Activated CD4-positive, alpha-beta T cell treated with anti-CD3 and anti-CD28 coated beads, Interleukin-2, amount 10 ng/mL, durations not matched to agents 24 days and 14 days (primary cell): Measurements from ENCODE around the gene PRODH. TPM values are rescaled to one million over a fixed set of nuclear protein-coding genes. Genes with fewer than 3 reads are reported as not detected.
"Not testable (repeated sequence)": the region's sequence is repeated elsewhere in the genome, so short reads cannot be mapped to it uniquely, and the experiment has no call there.

ENCODE experiments used
- DNase-seq: peaks from one replicate; pipeline ENCODE4 v3.0.0; 2022
- H3K27ac Mint-ChIP-seq: one replicate; pipeline ENCODE4 v1.8.0; 2022; ENCODE audit warnings: mild to moderate bottlenecking, mixed read lengths
- H3K27me3 Mint-ChIP-seq: one replicate; pipeline ENCODE4 v1.8.0; 2022; ENCODE audit warnings: mixed read lengths
- H3K36me3 Mint-ChIP-seq: one replicate; pipeline ENCODE4 v1.8.0; 2022; ENCODE audit warnings: low read depth, mild to moderate bottlenecking, mixed read lengths
- H3K4me1 Mint-ChIP-seq: one replicate; pipeline ENCODE4 v1.8.0; 2021; ENCODE audit warnings: mixed read lengths
- H3K4me3 Mint-ChIP-seq: one replicate; pipeline ENCODE4 v1.8.0; 2022; ENCODE audit warnings: mild to moderate bottlenecking, moderate library complexity, mixed read lengths
- H3K9me3 Mint-ChIP-seq: one replicate; pipeline ENCODE4 v1.8.0; 2021; ENCODE audit warnings: mixed read lengths
- intact Hi-C: fragments of 100-400 bp; cut with micrococcal nuclease; formaldehyde crosslinking; loops from one replicate; pipeline ENCODE4 v1.15.1; 2023
- total RNA-seq: library from RNA; stranded (reverse); gene quantifications from 2 replicates; pipeline ENCODE4 v1.2.3, GENCODE V29; 2022

The PRODH gene
- total RNA-seq, 1 donor from 2014 or later, result 0.98 TPM

- H3K27ac Mint-ChIP-seq, H3K36me3 Mint-ChIP-seq, H3K4me3 Mint-ChIP-seq, H3K9me3 Mint-ChIP-seq, H3K4me1 Mint-ChIP-seq, H3K27me3 Mint-ChIP-seq, intact Hi-C loops: not testable (repeated sequence)
- DNase-seq, result peak; percentile 1
Observed at GRCh38 chr22:18917818-18918217, 18.3 kb downstream of the PRODH start.

DNA sequence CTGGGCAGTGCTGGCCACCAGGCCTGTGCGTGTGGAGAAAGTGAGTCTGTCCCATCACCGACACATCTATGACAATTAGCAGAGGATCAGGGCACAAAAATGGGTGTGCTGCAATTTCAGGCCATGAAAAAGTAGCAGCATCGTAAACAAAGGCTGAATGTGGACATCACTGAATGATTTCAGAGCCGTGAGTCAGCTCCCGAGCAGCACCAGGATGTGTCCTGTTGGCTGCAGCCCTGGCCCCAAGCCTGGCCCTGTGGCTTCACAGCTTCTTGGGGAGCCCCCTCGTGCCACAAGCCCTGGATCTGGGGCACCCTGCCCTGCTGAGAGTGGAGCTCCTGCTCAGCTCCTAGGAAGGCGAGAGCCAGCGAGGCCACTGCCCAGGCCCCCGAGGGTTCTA, 20.5 kb downstream of the PRODH start:
- intact Hi-C loops, H3K36me3 Mint-ChIP-seq, H3K9me3 Mint-ChIP-seq, H3K4me1 Mint-ChIP-seq, DNase-seq, H3K27ac Mint-ChIP-seq, H3K4me3 Mint-ChIP-seq, H3K27me3 Mint-ChIP-seq: not testable (repeated sequence)

DNA sequence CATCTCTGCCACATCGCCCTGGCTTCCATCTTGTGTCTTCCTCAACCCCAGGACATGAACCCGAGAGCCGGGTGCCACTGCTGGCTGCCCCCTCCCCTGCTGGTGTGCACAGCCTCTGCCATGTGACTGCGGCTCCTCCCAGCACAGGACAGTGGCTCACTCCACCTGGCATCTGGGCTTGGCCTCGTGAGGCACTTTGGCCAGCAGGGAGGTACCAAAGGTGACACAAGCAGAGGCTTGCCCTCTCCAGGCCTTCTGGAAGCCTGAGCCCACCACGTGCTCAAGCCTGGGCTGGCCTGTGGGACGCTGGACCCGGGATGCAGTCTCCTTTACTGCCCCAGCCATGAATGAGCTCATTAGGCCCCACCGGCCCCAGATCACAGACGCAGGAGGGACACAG, 21.5 kb downstream of the PRODH start:
- H3K27ac Mint-ChIP-seq, H3K4me3 Mint-ChIP-seq, intact Hi-C loops, H3K9me3 Mint-ChIP-seq, H3K27me3 Mint-ChIP-seq, H3K36me3 Mint-ChIP-seq, H3K4me1 Mint-ChIP-seq, DNase-seq: not testable (repeated sequence)

- H3K9me3 Mint-ChIP-seq, H3K4me1 Mint-ChIP-seq, intact Hi-C loops, H3K36me3 Mint-ChIP-seq, H3K27me3 Mint-ChIP-seq, DNase-seq, H3K27ac Mint-ChIP-seq, H3K4me3 Mint-ChIP-seq: not testable (repeated sequence)
Observed at GRCh38 chr22:18912264-18912946, 23.7 kb downstream of the PRODH start.

DNA sequence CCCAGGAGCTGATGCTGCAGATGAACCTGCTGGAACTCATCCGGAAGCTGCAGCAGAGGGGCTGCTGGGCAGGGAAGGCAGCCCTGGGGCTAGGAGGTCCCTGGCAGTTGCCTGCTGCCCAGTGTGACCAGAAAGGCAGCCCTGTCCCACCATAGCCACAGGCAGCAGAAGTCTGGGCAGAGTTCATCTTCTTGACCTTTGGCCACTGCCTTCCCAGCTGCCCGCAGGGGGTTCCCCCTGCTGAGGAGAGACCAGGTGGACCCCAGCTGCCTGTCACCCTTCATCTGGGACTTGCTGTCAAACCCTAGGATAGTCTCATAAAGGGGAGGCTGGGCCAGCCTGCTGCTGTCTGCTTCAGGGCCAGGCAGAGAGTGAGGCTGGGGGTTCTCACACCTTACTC, 24.6 kb downstream of the PRODH start:
- H3K4me3 Mint-ChIP-seq, H3K27me3 Mint-ChIP-seq, H3K4me1 Mint-ChIP-seq, intact Hi-C loops, H3K27ac Mint-ChIP-seq, DNase-seq, H3K9me3 Mint-ChIP-seq, H3K36me3 Mint-ChIP-seq: not testable (repeated sequence)

DNA sequence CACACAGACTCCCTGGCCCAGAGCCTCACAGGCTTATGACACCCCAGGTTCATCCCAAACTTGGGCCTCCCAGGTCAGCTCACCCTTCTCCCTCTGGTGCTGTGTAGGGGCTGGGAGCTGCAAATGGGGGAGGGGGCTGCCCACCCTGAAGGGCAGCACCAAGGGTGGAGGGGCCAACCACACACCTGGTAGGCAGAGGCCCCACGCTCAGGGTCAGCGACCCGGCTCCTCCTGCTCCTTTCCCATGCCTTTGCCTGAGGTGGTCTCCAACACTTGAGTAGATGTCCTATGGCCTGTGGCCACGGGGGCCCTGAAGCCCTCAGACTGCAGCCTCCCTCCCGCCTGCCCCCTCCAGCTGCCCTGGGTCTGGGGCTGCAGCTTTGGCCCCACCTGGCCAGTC, 26.5 kb downstream of the PRODH start:
- H3K27ac Mint-ChIP-seq, result no peak overlapping the region
- intact Hi-C loops, result no loop called here
- H3K9me3 Mint-ChIP-seq, result no peaks in the 10 kb centered on the region
- H3K4me3 Mint-ChIP-seq, result no peak overlapping the region
- no peaks in the 10 kb centered on the region for H3K27me3 Mint-ChIP-seq
- no peaks in the 10 kb centered on the region for H3K4me1 Mint-ChIP-seq
- DNase-seq, result no peak
- H3K36me3 Mint-ChIP-seq, result no peaks in the 10 kb centered on the region

DNA sequence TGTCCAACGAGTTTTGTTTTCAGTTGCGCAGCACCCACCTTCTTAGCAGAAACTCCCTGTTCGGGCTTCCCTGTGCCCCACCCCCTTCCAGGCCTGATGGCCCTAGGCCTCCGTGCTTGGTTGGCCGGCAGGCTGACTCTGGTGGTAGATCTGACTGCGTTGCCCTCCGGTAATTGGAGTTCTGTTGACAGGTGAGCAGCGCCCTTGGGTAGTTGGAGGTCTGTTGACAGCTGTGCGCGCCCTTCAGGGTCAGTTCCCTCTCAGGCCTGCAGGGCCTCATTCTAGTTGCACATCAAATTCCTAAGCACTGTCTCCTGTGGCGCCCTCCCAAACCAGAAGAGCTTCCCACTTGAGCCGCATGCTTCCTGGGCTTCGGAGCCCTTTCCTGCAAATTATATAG, 29.2 kb downstream of the PRODH start:
- H3K4me3 Mint-ChIP-seq, result no peak overlapping the region
- no peaks in the 10 kb centered on the region for H3K9me3 Mint-ChIP-seq
- no peak overlapping the region for H3K27ac Mint-ChIP-seq
- intact Hi-C loops, result no loop called here
- no peaks in the 10 kb centered on the region for H3K4me1 Mint-ChIP-seq
- no peaks in the 10 kb centered on the region for H3K27me3 Mint-ChIP-seq
- H3K36me3 Mint-ChIP-seq, result no peaks in the 10 kb centered on the region
- no peak for DNase-seq

DNA sequence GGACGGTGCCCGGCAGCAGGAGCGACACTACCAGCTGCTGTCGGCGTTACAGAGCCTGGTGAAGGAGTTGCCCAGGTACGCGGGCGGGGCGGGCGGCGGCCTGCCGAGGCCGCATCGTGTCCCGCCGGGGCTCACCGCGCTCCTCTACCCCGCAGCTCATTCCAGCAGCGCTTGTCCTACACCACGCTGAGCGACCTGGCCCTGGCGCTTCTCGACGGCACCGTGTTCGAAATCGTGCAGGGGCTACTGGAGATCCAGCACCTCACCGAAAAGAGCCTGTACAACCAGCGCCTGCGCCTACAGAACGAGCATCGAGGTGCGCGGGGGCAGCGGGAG, 29.7 kb downstream of the PRODH start:
- H3K9me3 Mint-ChIP-seq, H3K27me3 Mint-ChIP-seq, H3K27ac Mint-ChIP-seq, DNase-seq, H3K4me1 Mint-ChIP-seq, H3K4me3 Mint-ChIP-seq, H3K36me3 Mint-ChIP-seq, intact Hi-C loops: not testable (repeated sequence)

DNA sequence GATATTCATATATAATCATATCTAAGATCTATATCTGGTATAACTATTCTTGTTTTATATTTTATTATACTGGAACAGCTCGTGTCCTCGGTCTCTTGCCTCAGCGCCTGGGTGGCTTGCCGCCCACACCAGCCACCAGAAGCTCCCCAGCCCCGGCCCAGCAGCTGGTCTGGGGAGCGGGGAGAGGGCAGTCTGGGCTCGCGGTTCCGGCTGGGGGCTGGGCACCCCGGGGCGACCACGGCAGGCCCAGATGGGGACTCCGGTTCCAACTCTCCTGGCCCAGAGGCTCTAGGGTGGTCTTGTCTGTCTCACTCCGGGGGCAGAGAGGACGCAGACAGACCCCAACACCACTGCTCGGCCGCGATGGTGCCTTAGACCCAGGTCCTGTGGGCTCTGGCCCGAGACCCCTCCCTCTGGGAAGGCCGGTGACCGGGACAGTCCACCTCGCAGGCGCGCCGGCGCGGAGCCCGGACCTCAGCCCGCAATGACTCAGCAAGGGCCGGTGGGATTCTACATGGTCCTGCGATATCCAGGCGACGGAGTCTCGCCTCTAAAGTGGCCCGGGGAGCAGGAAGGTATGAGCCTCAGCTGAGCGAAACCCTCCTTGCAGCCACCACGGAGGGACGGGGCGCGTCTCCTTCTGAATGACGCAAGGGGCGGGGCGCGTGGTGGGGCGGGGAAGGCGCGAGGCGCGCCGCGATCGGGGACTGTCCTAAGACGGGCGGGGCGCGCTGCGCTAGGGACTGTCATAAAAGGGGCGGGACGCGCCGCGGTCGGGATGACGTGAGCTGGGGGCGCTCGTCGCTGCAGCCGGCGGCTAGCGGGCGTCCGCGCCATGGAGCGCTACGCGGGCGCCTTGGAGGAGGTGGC, 30.3 kb downstream of the PRODH start, which contains the start of gene DGCR6:
Gene DGCR6, plus strand, starts transcription at position 781 of the 870 bp plus-strand sequence. Its CDS starts 55 bp downstream, at position 836.
- H3K36me3 Mint-ChIP-seq, result no peaks in the 10 kb centered on the region
- no peaks in the 10 kb centered on the region for H3K9me3 Mint-ChIP-seq
- no peak within 1 kb of the TSS for H3K27ac Mint-ChIP-seq
- H3K4me3 Mint-ChIP-seq, result no peak within 1 kb of the TSS
- intact Hi-C loops, result no loop called here
- no peak for DNase-seq
- H3K27me3 Mint-ChIP-seq, result no peaks in the 10 kb centered on the region
- H3K4me1 Mint-ChIP-seq, result no peaks in the 10 kb centered on the region

DNA sequence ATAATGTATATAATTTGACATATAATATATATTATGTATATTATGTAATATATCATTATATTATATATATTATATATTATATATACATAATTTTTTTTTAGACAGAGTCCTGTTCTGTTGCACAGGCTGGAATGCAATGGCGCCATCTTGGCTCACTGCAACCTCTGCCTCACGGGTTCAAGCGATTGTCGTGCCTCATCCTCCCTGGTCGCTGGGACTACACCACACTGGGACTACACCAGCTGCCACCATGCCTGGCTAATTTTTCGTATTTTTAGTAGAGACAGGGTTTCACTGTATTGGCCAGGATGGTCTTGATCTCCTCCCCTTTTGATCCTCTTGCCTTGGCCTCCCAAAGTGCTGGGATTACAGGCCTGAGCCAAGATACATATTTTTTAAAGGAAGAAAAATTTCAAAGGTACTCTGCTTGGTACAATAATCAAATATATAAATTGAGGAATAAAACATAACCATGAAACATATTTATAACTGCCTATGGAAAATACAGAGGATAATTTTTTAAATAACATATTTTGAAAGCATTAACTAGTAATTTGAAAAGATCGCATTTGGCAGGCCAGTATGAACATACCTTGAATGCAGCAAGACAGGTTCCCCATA, 39.9 kb downstream of the PRODH start:
- H3K9me3 Mint-ChIP-seq, H3K27me3 Mint-ChIP-seq, H3K36me3 Mint-ChIP-seq, intact Hi-C loops, H3K4me3 Mint-ChIP-seq, H3K27ac Mint-ChIP-seq, H3K4me1 Mint-ChIP-seq: not testable (repeated sequence)
- DNase-seq, result peak; percentile 66

DNA sequence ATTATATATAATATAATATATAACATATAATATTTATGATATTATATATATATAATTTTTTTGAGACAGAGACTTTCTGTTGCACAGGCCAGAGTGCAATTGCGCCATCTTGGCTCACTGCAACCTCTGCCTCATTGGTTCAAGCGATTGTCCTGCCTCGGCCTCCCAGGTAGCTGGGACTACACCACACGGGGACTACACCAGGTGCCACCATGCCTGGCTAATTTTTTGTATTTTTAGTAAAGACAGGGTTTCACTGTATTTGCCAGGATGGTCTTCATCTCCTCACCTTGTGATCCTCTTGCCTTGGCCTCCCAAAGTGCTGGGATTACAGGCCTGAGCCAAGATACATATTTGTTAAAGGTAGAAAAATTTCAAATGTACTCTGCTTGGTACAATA, 42.3 kb downstream of the PRODH start:
- H3K27ac Mint-ChIP-seq, H3K4me3 Mint-ChIP-seq, DNase-seq, H3K4me1 Mint-ChIP-seq, H3K36me3 Mint-ChIP-seq, H3K9me3 Mint-ChIP-seq, H3K27me3 Mint-ChIP-seq, intact Hi-C loops: not testable (repeated sequence)

DNA sequence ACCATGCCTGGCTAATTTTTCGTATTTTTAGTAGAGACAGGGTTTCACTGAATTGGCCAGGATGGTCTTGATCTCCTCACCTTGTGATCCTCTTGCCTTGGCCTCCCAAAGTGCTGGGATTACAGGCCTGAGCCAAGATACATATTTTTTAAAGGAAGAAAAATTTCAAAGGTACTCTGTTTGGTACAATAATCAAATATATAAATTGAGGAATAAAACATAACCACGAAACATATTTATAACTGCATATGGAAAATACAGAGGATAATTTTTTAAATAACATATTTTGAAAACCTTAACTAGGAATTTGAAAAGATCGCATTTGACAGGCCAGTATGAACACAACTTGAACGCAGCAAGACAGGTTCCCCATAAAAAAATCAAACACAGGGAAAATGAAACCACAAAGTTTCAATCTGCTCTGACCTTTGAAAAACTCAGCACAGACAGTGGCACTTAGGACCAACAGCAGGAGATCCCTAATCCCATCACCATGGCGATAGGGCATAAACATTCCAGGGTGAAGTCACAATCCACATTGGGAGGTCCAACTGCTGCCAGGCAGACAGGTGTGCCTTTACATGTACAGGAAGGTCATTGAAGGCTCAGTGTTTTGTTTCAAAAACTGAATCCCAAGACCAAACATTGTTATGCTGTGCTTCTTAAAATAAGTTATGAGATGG, 45.4 kb downstream of the PRODH start:
- H3K27me3 Mint-ChIP-seq, H3K36me3 Mint-ChIP-seq, H3K4me3 Mint-ChIP-seq, DNase-seq, H3K4me1 Mint-ChIP-seq, H3K27ac Mint-ChIP-seq, intact Hi-C loops, H3K9me3 Mint-ChIP-seq: not testable (repeated sequence)

DNA sequence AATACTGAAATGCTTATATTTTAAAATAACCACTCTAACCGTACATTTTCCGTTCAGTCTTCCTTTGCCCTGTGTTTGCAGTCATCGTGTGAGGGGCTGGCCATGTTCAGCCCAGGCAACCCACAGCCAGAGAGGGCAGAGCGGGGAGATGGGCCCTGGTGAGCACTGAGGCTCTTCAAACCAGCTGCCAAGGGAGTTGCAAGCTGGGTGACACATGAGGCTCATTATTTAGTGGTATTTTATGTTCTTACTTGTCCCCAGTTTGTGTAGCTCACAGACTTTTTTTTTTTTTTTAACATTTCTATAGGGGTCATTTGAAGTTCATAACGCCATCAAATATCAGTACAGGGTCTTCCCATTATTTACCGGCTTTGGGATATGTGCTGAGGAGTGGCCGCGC, 48.0 kb downstream of the PRODH start:
- Mint-ChIP-seq H3K27ac (no peak overlapping the region), H3K4me1 (no peaks in the 10 kb centered on the region), H3K9me3 (no peaks in the 10 kb centered on the region), H3K4me3 (no peak overlapping the region), H3K36me3 (no peaks in the 10 kb centered on the region), H3K27me3 (no peaks in the 10 kb centered on the region)
- no peak for DNase-seq
- intact Hi-C loops, result no loop called here

DNA sequence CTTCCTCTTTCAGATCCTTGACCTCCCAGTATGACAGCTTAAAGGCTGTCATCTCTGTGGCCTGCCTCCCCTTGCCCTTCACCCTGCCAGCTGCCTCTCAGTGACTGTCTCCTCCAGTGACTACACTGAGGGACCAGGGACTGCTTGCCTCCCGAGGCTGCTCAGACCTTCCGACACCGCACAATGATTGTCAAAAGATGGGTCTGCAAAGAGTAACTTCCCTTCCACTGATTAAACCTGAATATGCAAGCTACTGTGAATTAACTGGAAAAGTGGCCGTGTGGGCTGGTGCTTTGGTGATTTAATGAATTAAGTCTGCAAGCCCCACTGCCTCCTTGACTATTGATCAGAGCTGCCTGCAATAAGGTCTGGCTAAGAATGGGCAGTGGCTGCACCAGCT, 51.6 kb downstream of the PRODH start:
- H3K4me1 Mint-ChIP-seq, intact Hi-C loops, H3K27me3 Mint-ChIP-seq, H3K36me3 Mint-ChIP-seq, H3K27ac Mint-ChIP-seq, H3K9me3 Mint-ChIP-seq, H3K4me3 Mint-ChIP-seq: not testable (repeated sequence)
- peak; percentile 58 for DNase-seq
